ENCODE measurements around the gene PRSS57. TPM values are rescaled to one million over a fixed set of nuclear protein-coding genes. Genes with fewer than 3 reads are reported as not detected.

The PRSS57 gene
- total and polyA plus RNA-seq, 2 of the 4 experiments (the other 2 are of a cell fraction) = not detected

DNA sequence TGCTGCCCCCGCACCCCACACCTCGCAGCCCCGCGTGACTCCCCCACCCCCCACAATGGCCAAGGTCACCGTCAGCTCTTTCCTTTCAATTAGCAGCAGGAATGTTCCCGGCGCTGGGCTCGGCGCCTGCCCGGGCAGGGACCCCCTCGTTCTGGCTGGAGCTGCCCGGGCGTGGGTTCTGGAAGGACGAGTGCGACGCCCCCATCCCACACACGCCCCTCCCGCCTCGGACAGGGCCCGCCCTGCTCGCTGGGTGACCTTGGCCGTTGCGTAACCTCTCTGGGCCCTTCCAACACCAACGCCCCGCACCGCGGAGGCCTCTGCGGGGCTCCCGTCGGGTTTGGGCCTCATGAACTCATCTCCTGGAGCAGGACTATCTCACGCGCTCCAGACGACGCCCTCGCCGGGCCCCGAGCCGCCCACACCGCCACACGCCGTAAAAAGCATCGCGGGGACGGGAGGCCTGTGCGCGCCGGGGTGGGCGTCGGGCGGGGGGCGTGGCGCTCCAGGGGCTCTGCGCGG lies 23.8 kb upstream of the PRSS57 start:
- H3K79me1 ChIP-seq (ENCODE audit: low read depth in 1 of 2, low read length in 2 of 2) = no peaks in the 10 kb centered on the region; a peak in 1 of 4 replicates
- H4K20me1 ChIP-seq (ENCODE audit: insufficient read depth, low read length) = peaks cover 3% of the 10 kb centered on the region
- peak; percentile 36 for ATAC-seq (ENCODE audit: low read depth)
- H3K27ac ChIP-seq (ENCODE audit: insufficient read depth, low read length) = no peak overlapping the region
- dilution Hi-C loops (cut with HindIII; ENCODE audit: low sequenced_read_pairs, unreplicated experiment) (no loop called here), in situ Hi-C loops (cut with MboI; ENCODE audit: low sequenced_read_pairs) (no loop called here), intact Hi-C loops (cut with micrococcal nuclease) (no loop called here)
- TF ChIP-seq MAFK (IDR thresholded peaks at IDR 0.05; ENCODE audit: low read depth, low read length) (no peak), POLR2A (IDR thresholded peaks at IDR 0.05; ENCODE audit: low read depth, low read length) (no peak), NFE2L2 (IDR thresholded peaks at IDR 0.05; ENCODE audit: low read depth, low read length) (no peak), RAD21 (IDR thresholded peaks at IDR 0.05; ENCODE audit: low read length) (no peak), CEBPB (IDR thresholded peaks at IDR 0.05; ENCODE audit: low read depth, low read length) (peak; percentile 85)
- no peak overlapping the region for H3K56ac ChIP-seq (ENCODE audit: extremely low read depth, insufficient read depth, low read length)
- H3K18ac ChIP-seq (ENCODE audit: low read depth, low read length) = no peak overlapping the region
- no peak overlapping the region for H3K23ac ChIP-seq (ENCODE audit: low read depth, low read length)
- no peak overlapping the region for H2AK5ac ChIP-seq (ENCODE audit: low read depth, low read length)
- peaks cover 8% of the 10 kb centered on the region; the same call in 1 of the 2 replicates for H3K36me3 ChIP-seq (ENCODE audit: control insufficient read depth, insufficient read depth, low read length)
- H2BK5ac ChIP-seq (ENCODE audit: low read depth, low read length, poor library complexity, severe bottlenecking) = no peak overlapping the region
- no peak overlapping the region for H2AFZ ChIP-seq (replicated peaks; ENCODE audit: low read length, poor library complexity)
- no peak for DNase-seq
- H3K27me3 ChIP-seq (ENCODE audit: control insufficient read depth, insufficient read depth, low read length) = peaks cover 2% of the 10 kb centered on the region; the same call in 1 of the 2 replicates
- BruUV-seq (replicated peaks) = no TSS peak
- ChIA-PET CTCF (no interaction called here), POLR2A (ENCODE audit: unreplicated experiment) (no interaction called here)
- H3K9me3 ChIP-seq (ENCODE audit: control insufficient read depth, insufficient read depth, low read length) = peaks cover 7% of the 10 kb centered on the region
- H2BK15ac ChIP-seq (ENCODE audit: low read depth, low read length) = no peak overlapping the region
- no peak overlapping the region for H2AK9ac ChIP-seq (replicated peaks; ENCODE audit: low read depth, low read length, poor library complexity)
- peaks cover 4% of the 10 kb centered on the region; the same call in 1 of the 2 replicates for H3K4me1 ChIP-seq (ENCODE audit: control insufficient read depth, insufficient read depth, low read length)
- H3K9ac ChIP-seq (ENCODE audit: low read depth, low read length) = no peak overlapping the region
- H4K91ac ChIP-seq (ENCODE audit: insufficient read depth, low read depth, low read length) = no peak overlapping the region
- no peak overlapping the region for H4K8ac ChIP-seq (ENCODE audit: low read depth in 2 of 2, low read length in 2 of 2)
- no peak overlapping the region for H2BK20ac ChIP-seq (ENCODE audit: low read depth, low read length)
- H2BK120ac ChIP-seq (ENCODE audit: low read depth, low read length) = no peak overlapping the region
- H3K4ac ChIP-seq (ENCODE audit: low read depth, low read length) = no peak overlapping the region
- WGBS, 2 experiments (ENCODE audit: extremely low coverage in 2 of 2, insufficient read length in 1 of 2) = 26% methylated on average over 22 of the region's 54 CpGs; no CpG with 5 or more reads in 1 of the 2 experiments
- H3K9me1 ChIP-seq (ENCODE audit: insufficient read depth, low read length) = no peaks in the 10 kb centered on the region
- H3K4me2 ChIP-seq (ENCODE audit: low read depth, low read length) = no peak overlapping the region
- H3K4me3 ChIP-seq (ENCODE audit: insufficient read depth, low read depth, low read length) = no peak overlapping the region
- no peak overlapping the region for H4K5ac ChIP-seq (ENCODE audit: low read depth, low read length)
- no peak overlapping the region for H3K14ac ChIP-seq (replicated peaks; ENCODE audit: low read depth, low read length)

Measured in IMR-90 (cell line).